A549 (cell line): Measurements from ENCODE around the gene YRDC. TPM values are rescaled to one million over a fixed set of nuclear protein-coding genes. Genes with fewer than 3 reads are reported as not detected.

Experiments
- ATAC-seq, 2 experiments: fragments of 200-7000 bp in 1 of 2; fragments of >200 bp in 1 of 2; cut with Nextera tagmentation in 1 of 2; cut with Tn5 transposase in 1 of 2; 3 replicates each; pipeline versions ENCODE4 v1.8.0 to v1.9.1; 2018 to 2020; ENCODE audit warnings: mild to moderate bottlenecking in 1 of 2, moderate library complexity in 1 of 2
- CTCF ChIA-PET: fragments of 300-600 bp; sonication (Branson Sonifier 250); formaldehyde crosslinking; extraction: SDS; loops from one replicate; lab custom pipeline; 2021; ENCODE audit warnings: antibody characterized with exemption, inconsistent platforms; lab: Yijun Ruan, JAX
- POLR2A ChIA-PET: fragments of 350-600 bp; formaldehyde crosslinking; extraction: SDS; loops from one replicate; lab custom pipeline; 2021; ENCODE audit warnings: antibody characterized with exemption, inconsistent platforms; lab: Yijun Ruan, JAX
- DNase-seq, 2 experiments: peaks; one replicate each; pipeline versions ENCODE4 v3.0.0 to v3.0.0-alpha.2; 2011 to 2016; ENCODE audit warnings: low read depth in 1 of 2, low spot score in 1 of 2
- FAIRE-seq: peaks from 2 replicates; lab custom pipeline; 2011; peaks lifted over from hg19 to GRCh38; lab: Jason Lieb, UNC
- H3K27ac ChIP-seq, 2 experiments: fragments of >200 bp; sonication (Bioruptor Twin); formaldehyde crosslinking; 3 replicates each; pipeline ENCODE4 v1.5.1; 2016 to 2017
- H3K4me1 ChIP-seq: fragments of >200 bp; sonication (Bioruptor Twin); formaldehyde crosslinking; 3 replicates; pipeline ENCODE4 v1.6.1; 2016
- H3K4me2 ChIP-seq: fragments of >200 bp; sonication (Bioruptor Twin); formaldehyde crosslinking; 3 replicates; pipeline ENCODE4 v1.6.1; 2016
- H3K4me3 ChIP-seq: fragments of >200 bp; sonication (Bioruptor Twin); formaldehyde crosslinking; 3 replicates; pipeline ENCODE4 v1.5.1; 2016
- H3K9me3 ChIP-seq: fragments of >200 bp; sonication (Bioruptor Twin); formaldehyde crosslinking; 3 replicates; pipeline ENCODE4 v1.6.1; 2016
- CBX2 ChIP-seq: fragments of 200-600 bp; sonication (generic); IDR thresholded peaks from 2 replicates; pipeline ENCODE4 v1.6.1; 2016; ENCODE audit warnings: low read depth, mild to moderate bottlenecking, borderline replicate concordance
- CEBPB ChIP-seq, 2 experiments: fragments of >200 bp in 1 of 2; sonication (Bioruptor Twin) in 1 of 2; formaldehyde crosslinking in 1 of 2; IDR thresholded peaks; 2 replicates each; pipeline ENCODE4 v1.6.1; 2012 to 2016
- ESRRA ChIP-seq: fragments of 150-350 bp; IDR thresholded peaks from 2 replicates; pipeline ENCODE4 v1.6.1; 2014; ENCODE audit warnings: mild to moderate bottlenecking, low read length, borderline replicate concordance
- HOXB13 ChIP-seq: fragments of 250-450 bp; sonication (Bioruptor Pico); IDR thresholded peaks from 2 replicates; pipeline ENCODE4 v1.5.0; 2020; ENCODE audit warnings: low read depth, mild to moderate bottlenecking, moderate library complexity
- MAFK ChIP-seq: fragments of 450-650 bp; IDR thresholded peaks from 2 replicates; pipeline ENCODE4 v1.6.1; 2014; ENCODE audit not compliant: partially characterized antibody
- NFE2L2 ChIP-seq: fragments of 150-350 bp; conservative IDR thresholded peaks from 2 replicates; pipeline ENCODE4 v1.6.1; 2014; ENCODE audit warnings: low read length
- NR3C1 ChIP-seq: fragments of >200 bp; sonication (Bioruptor Twin); formaldehyde crosslinking; IDR thresholded peaks from 3 replicates; pipeline ENCODE4 v1.6.1; 2017
- PHF8 ChIP-seq: fragments of 200-600 bp; sonication (generic); IDR thresholded peaks from 2 replicates; pipeline ENCODE4 v1.6.1; 2016; ENCODE audit warnings: low read depth, mild to moderate bottlenecking, antibody characterized with exemption, moderate library complexity, borderline replicate concordance
- RAD21 ChIP-seq, 2 experiments: fragments of >200 bp in 1 of 2; sonication (Bioruptor Twin) in 1 of 2; formaldehyde crosslinking in 1 of 2; IDR thresholded peaks in 1 of 2; conservative IDR thresholded peaks in 1 of 2; 2 replicates in 1 of 2; 3 replicates in 1 of 2; pipeline ENCODE4 v1.6.1; 2012 to 2018; ENCODE audit warnings: inconsistent platforms in 1 of 2
- RNF2 ChIP-seq: fragments of 200-600 bp; sonication (generic); IDR thresholded peaks from 2 replicates; pipeline ENCODE4 v1.6.1; 2016; ENCODE audit warnings: low read depth, mild to moderate bottlenecking, antibody characterized with exemption, moderate library complexity, borderline replicate concordance
- TP53 ChIP-seq: fragments of 250-450 bp; sonication (Bioruptor Pico); IDR thresholded peaks from 2 replicates; pipeline ENCODE4 v1.5.0; 2021; ENCODE audit warnings: mild to moderate bottlenecking, moderate library complexity
- ZNF302 ChIP-seq: fragments of 250-450 bp; sonication (Bioruptor Pico); IDR thresholded peaks from 2 replicates; pipeline ENCODE4 v1.9.0; 2021; ENCODE audit warnings: inconsistent platforms, mild to moderate bottlenecking, moderate library complexity
- ZSCAN20 ChIP-seq: fragments of 250-450 bp; sonication (Bioruptor Pico); IDR thresholded peaks from 2 replicates; pipeline ENCODE4 v1.8.0; 2022; ENCODE audit warnings: mild to moderate bottlenecking, moderate library complexity
- WGBS: methylation state at CpG from one replicate; pipeline ENCODE4 v1.1.6; 2017; ENCODE audit errors: missing lambda C conversion rate; 5-methylcytosine and 5-hydroxymethylcytosine counted together
- polyA plus RNA-seq, 4 experiments: library from polyadenylated mRNA; depleted of rRNA in 3 of 4; stranded (reverse); fragments of >200 nt; fragmentation: RNase III in 1 of 4; extraction: RNeasy Plus Mini Kit Qiagen cat#74134 plus additional on column Dnase treatment in 1 of 4; gene quantifications; 2 replicates in 3 of 4; 3 replicates in 1 of 4; pipeline ENCODE4 v1.2.3, GENCODE V29; 2011 to 2017
- TF ChIP-seq, protein P1 (sequence below): fragments of >200 bp; sonication (Bioruptor Twin); formaldehyde crosslinking; IDR thresholded peaks from 3 replicates; pipeline ENCODE4 v1.5.1; 2016
- TF ChIP-seq, protein P2 (sequence below): IDR thresholded peaks from 2 replicates; pipeline ENCODE4 v1.6.1; 2012
- TF ChIP-seq, protein P3 (sequence below): fragments of >200 bp; sonication (Bioruptor Twin); formaldehyde crosslinking; IDR thresholded peaks from 3 replicates; pipeline ENCODE4 v1.6.1; 2016
- TF ChIP-seq, protein P4 (sequence below): fragments of 250-450 bp; sonication (Bioruptor Pico); IDR thresholded peaks from 2 replicates; pipeline ENCODE4 v1.5.0; 2020; ENCODE audit warnings: low read depth, mild to moderate bottlenecking, moderate library complexity
- TF ChIP-seq, protein P5 (sequence below): fragments of 450-650 bp; IDR thresholded peaks from 2 replicates; pipeline ENCODE4 v1.6.1; 2014; ENCODE audit warnings: antibody characterized with exemption
- TF ChIP-seq, protein P6 (sequence below): IDR thresholded peaks from 2 replicates; pipeline ENCODE4 v1.6.1; 2012; ENCODE audit warnings: low read depth, borderline replicate concordance

YRDC gene
- polyA plus RNA-seq, 2 of the 4 experiments (the other 2 are of a cell fraction), result 12.3 to 21.0 TPM

DNA sequence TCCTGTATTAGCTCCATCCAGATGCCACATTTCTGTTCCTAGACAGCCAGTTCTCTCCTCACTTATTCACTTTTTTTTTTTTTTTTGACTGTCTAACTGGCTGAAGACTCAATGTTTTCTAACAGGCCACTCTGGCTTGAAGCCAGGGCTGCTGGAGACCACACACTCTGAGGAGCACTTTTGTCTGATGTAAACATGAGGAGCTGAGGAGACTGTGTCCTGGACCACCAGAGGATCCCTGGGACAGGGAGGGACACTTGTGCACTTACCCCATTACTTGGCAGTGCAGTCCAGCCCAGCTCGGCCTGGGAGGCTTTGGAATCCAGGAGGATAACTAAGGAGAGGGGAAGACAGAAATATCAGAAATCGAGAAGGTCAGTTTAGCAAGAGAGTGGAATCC is 45.5 kb downstream of the YRDC start:
- no peak overlapping the region for H3K4me3 ChIP-seq
- TF ChIP-seq, protein P1, sequence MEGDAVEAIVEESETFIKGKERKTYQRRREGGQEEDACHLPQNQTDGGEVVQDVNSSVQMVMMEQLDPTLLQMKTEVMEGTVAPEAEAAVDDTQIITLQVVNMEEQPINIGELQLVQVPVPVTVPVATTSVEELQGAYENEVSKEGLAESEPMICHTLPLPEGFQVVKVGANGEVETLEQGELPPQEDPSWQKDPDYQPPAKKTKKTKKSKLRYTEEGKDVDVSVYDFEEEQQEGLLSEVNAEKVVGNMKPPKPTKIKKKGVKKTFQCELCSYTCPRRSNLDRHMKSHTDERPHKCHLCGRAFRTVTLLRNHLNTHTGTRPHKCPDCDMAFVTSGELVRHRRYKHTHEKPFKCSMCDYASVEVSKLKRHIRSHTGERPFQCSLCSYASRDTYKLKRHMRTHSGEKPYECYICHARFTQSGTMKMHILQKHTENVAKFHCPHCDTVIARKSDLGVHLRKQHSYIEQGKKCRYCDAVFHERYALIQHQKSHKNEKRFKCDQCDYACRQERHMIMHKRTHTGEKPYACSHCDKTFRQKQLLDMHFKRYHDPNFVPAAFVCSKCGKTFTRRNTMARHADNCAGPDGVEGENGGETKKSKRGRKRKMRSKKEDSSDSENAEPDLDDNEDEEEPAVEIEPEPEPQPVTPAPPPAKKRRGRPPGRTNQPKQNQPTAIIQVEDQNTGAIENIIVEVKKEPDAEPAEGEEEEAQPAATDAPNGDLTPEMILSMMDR, result no peak
- TF ChIP-seq ESRRA (no peak), CBX2 (no peak), MAFK (no peak), PHF8 (no peak), TP53 (CRISPR knock-in tag) (no peak), HOXB13 (no peak)
- TF ChIP-seq, protein P2, sequence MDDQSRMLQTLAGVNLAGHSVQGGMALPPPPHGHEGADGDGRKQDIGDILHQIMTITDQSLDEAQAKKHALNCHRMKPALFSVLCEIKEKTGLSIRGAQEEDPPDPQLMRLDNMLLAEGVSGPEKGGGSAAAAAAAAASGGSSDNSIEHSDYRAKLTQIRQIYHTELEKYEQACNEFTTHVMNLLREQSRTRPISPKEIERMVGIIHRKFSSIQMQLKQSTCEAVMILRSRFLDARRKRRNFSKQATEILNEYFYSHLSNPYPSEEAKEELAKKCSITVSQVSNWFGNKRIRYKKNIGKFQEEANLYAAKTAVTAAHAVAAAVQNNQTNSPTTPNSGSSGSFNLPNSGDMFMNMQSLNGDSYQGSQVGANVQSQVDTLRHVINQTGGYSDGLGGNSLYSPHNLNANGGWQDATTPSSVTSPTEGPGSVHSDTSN, result no peak
- TF ChIP-seq, protein P3, sequence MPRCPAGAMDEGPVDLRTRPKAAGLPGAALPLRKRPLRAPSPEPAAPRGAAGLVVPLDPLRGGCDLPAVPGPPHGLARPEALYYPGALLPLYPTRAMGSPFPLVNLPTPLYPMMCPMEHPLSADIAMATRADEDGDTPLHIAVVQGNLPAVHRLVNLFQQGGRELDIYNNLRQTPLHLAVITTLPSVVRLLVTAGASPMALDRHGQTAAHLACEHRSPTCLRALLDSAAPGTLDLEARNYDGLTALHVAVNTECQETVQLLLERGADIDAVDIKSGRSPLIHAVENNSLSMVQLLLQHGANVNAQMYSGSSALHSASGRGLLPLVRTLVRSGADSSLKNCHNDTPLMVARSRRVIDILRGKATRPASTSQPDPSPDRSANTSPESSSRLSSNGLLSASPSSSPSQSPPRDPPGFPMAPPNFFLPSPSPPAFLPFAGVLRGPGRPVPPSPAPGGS, result no peak
- TF ChIP-seq, all 56 proteins: peak for 0
- Histone ChIP-seq H3K27ac (no peak overlapping the region), H3K4me1 (no peaks in the 10 kb centered on the region), H3K9me3 (no peaks in the 10 kb centered on the region), H3K4me2 (no peak overlapping the region)
- ChIA-PET CTCF (interaction anchor here (1.6 kb wide), 1 partner anchor 8 kb away, joined by 4 read pairs; no protein-coding TSS in a partner anchor), POLR2A (no interaction called here)
- DNase-seq (no peak), FAIRE-seq (no peak), ATAC-seq (no peak)
- WGBS, result 0% methylated on average over 2 of the region's 2 CpGs

DNA sequence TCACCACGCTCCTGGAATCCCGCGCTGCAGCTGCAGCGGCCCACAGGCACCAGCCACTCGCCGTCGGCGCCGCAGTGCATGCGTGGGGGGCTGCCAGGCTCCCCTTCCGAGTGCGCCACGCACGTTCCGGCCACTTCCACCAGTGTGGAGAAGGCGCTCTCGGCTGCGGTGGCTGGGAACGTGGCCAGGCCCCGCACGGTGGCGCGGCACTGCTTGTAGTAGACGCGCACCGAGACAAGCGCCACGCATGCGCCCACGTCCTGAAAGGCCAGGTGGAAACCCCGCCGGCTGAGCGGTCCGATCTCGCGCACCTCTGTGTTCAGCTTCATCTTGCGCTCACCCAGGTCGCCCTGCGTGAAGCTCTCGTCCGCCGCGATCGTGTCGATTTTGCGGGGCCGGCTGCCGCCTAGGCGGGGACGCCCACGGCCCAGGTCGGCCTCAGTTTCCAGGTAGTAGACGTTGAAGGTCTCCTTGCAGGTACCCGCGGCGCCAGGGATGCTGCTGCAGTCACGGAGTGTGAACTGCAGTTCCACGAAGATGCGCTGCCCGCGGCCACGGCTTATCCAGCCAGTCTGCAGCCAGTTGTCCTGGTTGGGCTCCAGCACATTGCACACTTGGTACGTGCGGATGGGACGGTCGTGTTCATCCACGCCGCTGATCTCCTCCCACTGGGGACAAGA is 46.5 kb downstream of the YRDC start:
- no peak for ATAC-seq
- Histone ChIP-seq H3K4me2 (no peak overlapping the region), H3K9me3 (no peaks in the 10 kb centered on the region), H3K4me3 (no peak overlapping the region), H3K4me1 (no peaks in the 10 kb centered on the region), H3K27ac (no peak overlapping the region)
- no peak for FAIRE-seq
- DNase-seq, result no peak
- CTCF ChIA-PET, result no interaction called here
- 73% methylated on average over 33 of the region's 68 CpGs for WGBS
- POLR2A ChIA-PET, result no interaction called here
- no peak for TF ChIP-seq NFE2L2
- TF ChIP-seq, protein P4, sequence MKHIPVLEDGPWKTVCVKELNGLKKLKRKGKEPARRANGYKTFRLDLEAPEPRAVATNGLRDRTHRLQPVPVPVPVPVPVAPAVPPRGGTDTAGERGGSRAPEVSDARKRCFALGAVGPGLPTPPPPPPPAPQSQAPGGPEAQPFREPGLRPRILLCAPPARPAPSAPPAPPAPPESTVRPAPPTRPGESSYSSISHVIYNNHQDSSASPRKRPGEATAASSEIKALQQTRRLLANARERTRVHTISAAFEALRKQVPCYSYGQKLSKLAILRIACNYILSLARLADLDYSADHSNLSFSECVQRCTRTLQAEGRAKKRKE (CRISPR knock-in tag), result no peak
- TF ChIP-seq RNF2, result no peak
- no peak for TF ChIP-seq ZNF302
- no peak for TF ChIP-seq TP53 (CRISPR knock-in tag)
- no peak for TF ChIP-seq RAD21 (conservative IDR thresholded peaks at IDR 0.05 in 1 of 2, IDR thresholded peaks at IDR 0.05 in 1 of 2)
- no peak for TF ChIP-seq NR3C1
- no peak for TF ChIP-seq ZSCAN20
- TF ChIP-seq, protein P5, sequence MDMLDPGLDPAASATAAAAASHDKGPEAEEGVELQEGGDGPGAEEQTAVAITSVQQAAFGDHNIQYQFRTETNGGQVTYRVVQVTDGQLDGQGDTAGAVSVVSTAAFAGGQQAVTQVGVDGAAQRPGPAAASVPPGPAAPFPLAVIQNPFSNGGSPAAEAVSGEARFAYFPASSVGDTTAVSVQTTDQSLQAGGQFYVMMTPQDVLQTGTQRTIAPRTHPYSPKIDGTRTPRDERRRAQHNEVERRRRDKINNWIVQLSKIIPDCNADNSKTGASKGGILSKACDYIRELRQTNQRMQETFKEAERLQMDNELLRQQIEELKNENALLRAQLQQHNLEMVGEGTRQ, result no peak
- TF ChIP-seq, protein P2, result no peak
- TF ChIP-seq CEBPB (IDR thresholded peaks at IDR 0.05), result no peak
- TF ChIP-seq, protein P6, sequence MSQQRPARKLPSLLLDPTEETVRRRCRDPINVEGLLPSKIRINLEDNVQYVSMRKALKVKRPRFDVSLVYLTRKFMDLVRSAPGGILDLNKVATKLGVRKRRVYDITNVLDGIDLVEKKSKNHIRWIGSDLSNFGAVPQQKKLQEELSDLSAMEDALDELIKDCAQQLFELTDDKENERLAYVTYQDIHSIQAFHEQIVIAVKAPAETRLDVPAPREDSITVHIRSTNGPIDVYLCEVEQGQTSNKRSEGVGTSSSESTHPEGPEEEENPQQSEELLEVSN, result no peak
